ENCODE measurements around the gene RNF223. TPM values are rescaled to one million over a fixed set of nuclear protein-coding genes. Genes with fewer than 3 reads are reported as not detected.
"Not testable (repeated sequence)": the region's sequence is repeated elsewhere in the genome, so short reads cannot be mapped to it uniquely, and the experiment has no call there.

The RNF223 gene
- polyA plus RNA-seq, 1 donor: 0.08 TPM

- DNase-seq (ENCODE audit: low read depth): no peak
Observed at GRCh38 chr1:1072849-1073742, 1.0 kb downstream of the RNF223 start.

DNA sequence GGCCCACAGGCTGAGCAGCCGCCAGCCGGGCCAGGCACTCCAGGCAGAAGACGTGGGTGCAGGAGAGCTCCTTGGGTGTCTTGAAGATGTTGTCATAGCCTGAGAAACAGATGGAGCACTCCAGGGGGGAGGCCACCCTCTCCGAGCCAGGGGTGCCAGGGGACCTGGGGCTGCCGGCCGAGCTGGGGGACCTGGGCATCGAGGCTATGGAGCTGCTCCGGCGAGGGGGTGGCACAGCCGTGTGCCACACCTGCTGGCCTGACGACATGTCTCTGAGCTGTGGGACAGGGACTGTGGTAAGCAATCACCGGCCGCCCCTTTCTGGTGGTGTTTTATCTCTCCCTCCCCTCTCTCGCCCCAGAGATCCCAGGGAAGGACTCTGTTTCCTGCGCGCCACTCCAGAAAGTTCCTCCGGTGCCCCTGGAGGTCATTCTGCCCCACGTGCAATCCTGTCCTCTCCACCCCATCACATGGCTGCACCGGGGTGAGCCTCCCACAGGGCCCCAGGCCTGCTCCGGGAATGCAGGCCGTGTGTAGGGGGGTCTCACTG is 1.7 kb downstream of the RNF223 start:
- DNase-seq (ENCODE audit: low read depth): no peak

DNA sequence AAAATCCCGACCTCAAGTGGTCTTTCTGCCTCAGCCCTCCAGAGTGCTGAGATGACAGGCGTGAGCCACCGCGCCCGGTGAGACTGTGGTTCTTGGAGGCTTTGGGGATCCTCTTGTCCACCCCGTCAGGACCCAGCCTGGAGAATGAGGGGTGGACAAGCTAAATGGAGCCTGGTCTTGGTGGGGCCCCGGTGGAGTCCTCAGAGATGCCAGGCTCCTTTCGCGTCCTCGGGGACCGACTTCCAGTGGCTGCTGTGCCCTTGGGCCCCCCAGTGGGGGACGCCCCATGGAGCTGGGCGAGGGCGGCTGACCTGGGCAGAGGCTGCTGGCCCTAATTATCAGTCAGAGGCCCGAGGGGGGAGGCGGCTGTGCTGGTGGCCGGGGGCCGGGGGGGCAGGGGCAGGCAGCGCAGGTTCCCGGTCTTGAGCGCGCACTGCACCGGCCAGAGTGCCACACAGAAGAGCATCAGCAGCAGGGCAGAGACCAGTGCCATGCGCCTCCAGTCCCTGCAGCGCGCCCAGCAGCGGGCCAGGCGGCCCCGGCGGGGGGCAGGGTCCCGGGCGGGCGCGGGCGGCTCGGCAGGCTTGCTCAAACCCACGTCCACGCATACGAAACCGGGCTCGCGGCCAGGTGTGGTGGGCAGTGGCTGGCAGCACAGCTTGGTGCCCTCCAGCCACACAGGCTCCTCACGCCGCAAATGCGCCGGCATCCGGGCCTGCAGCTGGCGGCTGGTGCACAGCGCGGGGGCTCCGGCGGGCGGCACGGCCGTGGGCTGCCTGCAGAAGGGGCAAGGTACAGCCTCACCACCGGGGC is 2.4 kb downstream of the RNF223 start:
- no peak for DNase-seq (ENCODE audit: low read depth)

DNA sequence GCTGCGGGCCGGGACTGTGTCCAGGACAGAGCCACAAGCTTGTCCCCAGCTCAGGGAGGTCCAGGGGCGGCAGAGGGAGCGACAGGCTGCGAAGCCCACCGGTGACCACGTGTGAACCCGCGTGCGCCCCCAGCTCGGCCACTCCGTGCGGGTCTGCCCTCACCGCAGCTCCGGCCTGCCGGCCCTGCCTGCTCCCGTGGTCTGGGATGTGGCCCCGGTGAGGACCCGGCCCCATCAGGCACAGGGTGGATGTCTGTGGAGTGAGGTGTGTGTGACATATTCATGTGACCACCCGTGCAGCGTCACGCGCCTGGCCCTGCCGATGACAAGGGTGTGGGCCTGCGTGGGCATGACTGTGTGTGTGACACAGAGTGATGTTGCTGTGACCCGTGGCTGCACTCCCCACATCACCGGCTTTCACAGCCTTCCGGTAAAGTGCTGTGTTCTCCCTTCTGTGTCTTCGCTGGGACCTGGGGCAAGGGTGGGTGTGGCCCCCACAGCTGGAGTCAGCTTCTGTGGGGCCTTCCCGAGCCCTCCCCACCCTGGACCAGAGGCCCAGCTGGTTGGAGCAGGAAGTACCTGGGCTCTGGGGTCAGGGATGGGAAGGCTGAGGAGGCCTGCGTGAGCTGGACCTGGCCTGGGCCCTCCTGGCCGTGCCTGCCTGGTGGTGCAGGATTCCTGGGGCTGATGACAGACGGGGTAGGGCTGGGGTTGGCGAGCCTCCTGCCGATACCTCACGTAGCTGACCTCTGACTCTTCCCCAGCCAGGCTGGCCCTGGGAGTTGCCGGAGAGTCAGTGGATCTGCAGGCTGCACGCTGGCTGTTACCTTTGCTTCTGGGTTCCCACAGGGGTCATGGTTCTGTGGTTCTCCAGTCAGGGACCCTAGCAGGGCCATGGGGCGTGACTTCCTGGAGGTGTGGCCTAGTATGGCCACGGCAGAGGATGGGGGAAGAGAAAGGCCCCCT is 4.1 kb downstream of the RNF223 start:
- DNase-seq (ENCODE audit: low read depth): no peak

GRCh38 chr1:1069056-1069710 is 4.9 kb downstream of the RNF223 start:
- DNase-seq (ENCODE audit: low read depth): no peak

DNA sequence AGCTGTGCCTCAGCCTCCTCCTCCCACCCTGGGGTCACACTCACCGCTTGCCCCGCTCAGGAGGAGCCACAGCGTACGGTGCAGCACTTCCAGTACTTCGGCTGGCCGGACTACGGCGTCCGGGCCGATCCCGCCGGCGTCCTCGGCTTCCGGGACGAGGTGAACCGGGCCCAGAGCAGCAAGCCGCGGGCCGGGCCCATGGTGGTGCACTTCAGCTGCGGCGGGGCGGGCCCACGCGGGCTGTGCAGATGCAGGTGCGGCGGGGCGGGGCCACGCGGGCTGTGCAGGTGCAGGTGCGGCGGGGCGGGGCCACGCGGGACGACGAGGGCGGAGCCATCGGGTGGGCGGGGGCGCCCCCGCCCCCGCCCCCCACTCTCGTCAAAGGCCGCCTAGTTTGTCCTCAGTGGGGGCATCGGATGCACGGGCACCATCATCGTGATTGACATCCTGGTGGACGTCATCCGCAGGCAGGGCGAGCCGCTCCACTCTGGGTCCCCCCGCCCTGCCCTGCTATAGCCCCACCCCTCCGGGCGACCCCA is 5.5 kb downstream of the RNF223 start:
- DNase-seq (ENCODE audit: low read depth): no peak

DNA sequence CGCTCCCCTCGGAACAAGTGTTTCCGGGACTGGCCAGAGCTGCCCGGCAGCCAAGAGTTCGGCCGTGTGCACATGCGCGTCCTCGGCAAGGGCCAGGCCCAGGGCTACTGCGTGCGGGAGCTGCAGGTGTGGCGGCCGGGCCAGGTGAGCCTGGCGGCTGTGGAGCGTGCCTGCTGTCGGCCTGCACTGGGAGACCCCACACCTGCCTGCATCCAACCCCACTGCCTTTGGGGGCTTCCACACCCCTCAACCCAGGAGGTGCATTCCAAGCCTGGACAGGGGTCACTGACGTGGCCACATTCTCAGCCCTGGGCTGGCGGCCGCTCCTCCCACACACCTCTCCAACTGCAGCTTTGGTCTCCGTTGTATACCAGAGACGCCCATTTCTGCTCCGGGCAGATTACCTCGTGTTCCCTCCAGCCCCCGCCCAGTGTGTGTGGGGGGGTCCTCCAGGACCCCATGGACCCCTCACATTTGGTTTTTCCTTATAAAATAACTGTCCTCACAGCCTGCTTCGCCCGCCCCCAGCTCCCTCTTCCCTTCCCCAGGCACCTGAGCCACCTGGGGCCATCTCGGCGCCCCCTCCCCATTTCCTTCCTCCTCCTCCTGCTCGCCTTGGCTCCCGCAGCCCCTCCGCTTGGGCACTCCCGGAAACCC is 6.1 kb downstream of the RNF223 start:
- DNase-seq (ENCODE audit: low read depth): no peak

DNA sequence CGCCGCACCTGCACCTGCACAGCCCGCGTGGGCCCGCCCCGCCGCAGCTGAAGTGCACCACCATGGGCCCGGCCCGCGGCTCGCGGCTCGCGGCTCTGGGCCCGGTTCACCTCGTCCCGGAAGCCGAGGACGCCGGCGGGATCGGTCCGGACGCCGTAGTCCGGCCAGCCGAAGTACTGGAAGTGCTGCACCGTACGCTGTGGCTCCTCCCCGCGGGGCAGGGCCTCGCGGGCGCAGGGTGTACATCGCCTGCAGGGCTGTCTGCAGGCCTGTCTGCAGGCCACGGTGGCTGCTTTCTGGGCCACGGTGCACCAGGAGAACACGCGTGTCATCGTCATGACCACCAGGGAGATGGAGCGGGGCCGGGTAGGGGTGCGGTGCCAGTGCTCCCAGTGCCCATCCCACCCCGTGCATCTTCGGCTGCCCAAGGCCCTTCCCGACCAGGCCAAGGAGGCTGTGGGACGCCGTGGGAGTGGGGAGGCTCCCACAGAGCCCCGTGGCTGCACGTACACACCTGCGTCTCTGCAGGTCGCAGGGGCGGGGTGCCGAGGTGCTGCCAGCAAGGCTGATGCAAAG is 6.7 kb downstream of the RNF223 start:
- no peak for DNase-seq (ENCODE audit: low read depth)

- DNase-seq (ENCODE audit: low read depth): no peak
Observed at GRCh38 chr1:1066403-1067283, 7.5 kb downstream of the RNF223 start.

DNA sequence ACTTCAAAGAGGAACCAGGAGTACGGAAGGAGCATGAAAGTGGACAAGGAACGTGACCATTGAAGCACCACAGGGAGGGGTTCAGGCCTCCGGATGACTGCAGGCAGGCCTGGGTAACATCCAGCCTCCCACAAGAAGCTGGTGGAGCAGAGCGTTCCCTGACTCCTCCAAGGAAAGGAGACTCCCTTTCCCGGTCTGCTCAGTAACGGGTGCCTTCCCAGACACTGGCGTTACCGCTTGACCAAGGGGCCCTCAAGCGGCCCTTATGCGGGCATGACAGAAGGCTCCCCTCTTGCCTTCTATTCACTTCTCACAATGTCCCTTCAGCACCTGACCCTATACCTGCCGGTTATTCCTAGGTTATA is 8.2 kb downstream of the RNF223 start:
- not testable (repeated sequence) for DNase-seq (ENCODE audit: low read depth)

DNA sequence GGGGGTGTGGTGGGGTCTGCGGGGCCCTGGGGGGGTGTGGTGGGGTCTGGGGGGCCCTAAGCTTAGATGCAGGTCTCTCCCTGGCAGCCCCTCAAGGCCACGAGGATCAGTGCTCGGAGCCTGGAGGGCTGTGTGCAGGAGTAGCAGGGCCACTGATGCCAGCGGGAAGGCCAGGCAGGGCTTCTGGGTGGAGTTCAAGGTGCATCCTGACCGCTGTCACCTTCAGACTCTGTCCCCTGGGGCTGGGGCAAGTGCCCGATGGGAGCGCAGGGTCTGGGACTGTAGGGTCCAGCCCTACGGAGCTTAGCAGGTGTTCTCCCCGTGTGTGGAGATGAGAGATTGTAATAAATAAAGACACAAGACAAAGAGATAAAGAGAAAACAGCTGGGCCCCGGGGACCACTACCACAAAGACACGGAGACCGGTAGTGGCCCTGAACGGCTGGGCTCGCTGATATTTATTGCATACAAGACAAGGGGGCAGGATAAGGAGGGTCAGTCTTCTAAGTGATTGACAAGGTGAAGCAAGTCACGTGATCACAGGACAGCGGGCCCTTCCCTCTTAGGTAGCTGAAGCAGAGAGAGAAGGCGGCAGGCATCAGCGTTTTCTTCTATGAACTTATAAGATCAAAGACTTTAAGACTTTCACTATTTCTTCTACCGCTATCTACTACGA is 8.7 kb downstream of the RNF223 start:
- DNase-seq (ENCODE audit: low read depth): no peak

GRCh38 chr1:1063945-1064831 is 9.9 kb downstream of the RNF223 start:
- no peak for DNase-seq (ENCODE audit: low read depth)

- DNase-seq (ENCODE audit: low read depth): no peak
Observed at GRCh38 chr1:1063261-1063944, 10.7 kb downstream of the RNF223 start.

GRCh38 chr1:1062348-1063163 is 11.6 kb downstream of the RNF223 start:
- no peak for DNase-seq (ENCODE audit: low read depth)

GRCh38 chr1:1061682-1062345 is 12.3 kb downstream of the RNF223 start:
- DNase-seq (ENCODE audit: low read depth): no peak

Measured in forelimb muscle (tissue), 1 donor.